Lower leg skin (tissue), 4 donors: Measurements from ENCODE around the gene TBC1D32. TPM values are rescaled to one million over a fixed set of nuclear protein-coding genes. Genes with fewer than 3 reads are reported as not detected.

Experiments
- DNase-seq, 2 donors: peaks; one replicate each; pipeline ENCODE4 v3.0.0-alpha.2; 2019; ENCODE audit warnings: low spot score in 2 of 2
- H3K4me3 ChIP-seq: fragments of 200-600 bp; sonication (generic); 2 replicates; pipeline ENCODE4 v1.5.1; 2017; ENCODE audit warnings: mild to moderate bottlenecking, low read depth; ENCODE audit not compliant: poor library complexity, severe bottlenecking
- POLR2A ChIP-seq, 2 donors: fragments of 450-650 bp; IDR thresholded peaks; one replicate each; pipeline ENCODE4 v1.6.1; 2016 to 2017; ENCODE audit warnings: antibody characterized with exemption in 2 of 2, mild to moderate bottlenecking in 1 of 2, moderate library complexity in 1 of 2
- WGBS, 2 donors: methylation state at CpG; one replicate each; pipeline ENCODE4 v1.1.5; 2018; 5-methylcytosine and 5-hydroxymethylcytosine counted together
- intact Hi-C: fragments of 100-400 bp; cut with DNase I; formaldehyde crosslinking; loops from one replicate; pipeline ENCODE4 v1.15.0; 2023; ENCODE audit warnings: low total_unique reads
- total RNA-seq, 4 donors: library from RNA; depleted of rRNA; stranded (reverse); fragments of >200 nt; gene quantifications; one replicate each; pipeline ENCODE4 v1.1.0, GENCODE V29; 2016
- TF ChIP-seq, protein P1 (sequence below), 3 donors: fragments of 450-650 bp; IDR thresholded peaks; one replicate each; pipeline ENCODE4 v1.5.1; 2016; ENCODE audit warnings: antibody characterized with exemption in 3 of 3, mild to moderate bottlenecking in 3 of 3, moderate library complexity in 2 of 3

Gene TBC1D32
- total RNA-seq, 4 donors from 2014 or later, result 5.2 to 8.6 (median 6.7) TPM

DNA sequence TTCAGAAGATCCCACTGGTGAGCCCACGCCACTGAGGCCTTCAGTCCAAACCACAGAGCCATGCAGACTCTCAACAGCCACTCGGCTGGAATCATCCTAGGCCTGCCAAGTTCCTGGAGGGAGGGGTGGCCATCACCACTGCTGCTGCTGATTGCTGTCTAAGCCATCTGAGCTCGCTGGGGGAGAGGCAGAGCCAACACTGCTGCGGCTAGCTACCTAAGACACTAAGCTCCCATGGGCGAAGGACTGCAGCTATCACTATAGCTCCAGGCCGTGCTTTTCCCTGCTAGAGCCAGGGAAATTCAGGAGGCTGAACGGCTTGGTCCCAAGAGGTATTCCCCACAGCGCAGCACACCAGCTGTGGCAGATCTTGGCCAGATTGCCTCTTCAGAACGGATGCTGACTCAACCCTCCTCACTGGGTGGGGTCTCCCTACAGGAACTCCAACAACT lies 73.6 kb downstream of the TBC1D32 start:
- intact Hi-C loops, result no loop called here
- 50 to 60% methylated on average over 8 to 9 of the region's 9 CpGs for WGBS, 2 donors

DNA sequence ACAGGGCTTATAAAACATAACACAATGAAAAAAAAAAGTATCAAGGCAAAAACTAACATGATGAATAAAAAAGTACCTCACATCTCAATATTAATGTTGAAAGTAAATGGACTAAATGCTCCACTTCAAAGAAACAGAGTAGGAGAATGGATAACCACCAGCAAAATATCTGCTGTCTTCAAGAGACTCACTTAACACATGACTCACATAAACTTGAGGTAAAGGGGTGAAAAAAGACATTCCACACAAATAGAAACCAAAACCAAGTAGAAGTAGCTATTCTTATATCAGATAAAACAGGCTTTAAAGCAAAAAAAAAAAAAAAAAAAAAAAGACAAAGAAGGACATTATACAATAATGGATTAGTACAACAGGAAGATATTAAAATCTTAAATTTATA lies 86.9 kb downstream of the TBC1D32 start:
- no peak overlapping the region for H3K4me3 ChIP-seq
- intact Hi-C loops, result no loop called here
- TF ChIP-seq, protein P1, sequence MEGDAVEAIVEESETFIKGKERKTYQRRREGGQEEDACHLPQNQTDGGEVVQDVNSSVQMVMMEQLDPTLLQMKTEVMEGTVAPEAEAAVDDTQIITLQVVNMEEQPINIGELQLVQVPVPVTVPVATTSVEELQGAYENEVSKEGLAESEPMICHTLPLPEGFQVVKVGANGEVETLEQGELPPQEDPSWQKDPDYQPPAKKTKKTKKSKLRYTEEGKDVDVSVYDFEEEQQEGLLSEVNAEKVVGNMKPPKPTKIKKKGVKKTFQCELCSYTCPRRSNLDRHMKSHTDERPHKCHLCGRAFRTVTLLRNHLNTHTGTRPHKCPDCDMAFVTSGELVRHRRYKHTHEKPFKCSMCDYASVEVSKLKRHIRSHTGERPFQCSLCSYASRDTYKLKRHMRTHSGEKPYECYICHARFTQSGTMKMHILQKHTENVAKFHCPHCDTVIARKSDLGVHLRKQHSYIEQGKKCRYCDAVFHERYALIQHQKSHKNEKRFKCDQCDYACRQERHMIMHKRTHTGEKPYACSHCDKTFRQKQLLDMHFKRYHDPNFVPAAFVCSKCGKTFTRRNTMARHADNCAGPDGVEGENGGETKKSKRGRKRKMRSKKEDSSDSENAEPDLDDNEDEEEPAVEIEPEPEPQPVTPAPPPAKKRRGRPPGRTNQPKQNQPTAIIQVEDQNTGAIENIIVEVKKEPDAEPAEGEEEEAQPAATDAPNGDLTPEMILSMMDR (IDR thresholded peaks at IDR 0.05), result no peak
- TF ChIP-seq POLR2A (IDR thresholded peaks at IDR 0.05), result no peak
- DNase-seq, result no peak

More for the DNA sequence above, 73.6 kb downstream of the TBC1D32 start:
- H3K4me3 ChIP-seq, result no peak overlapping the region
- no peak for DNase-seq
- no peak for TF ChIP-seq POLR2A (IDR thresholded peaks at IDR 0.05)
- TF ChIP-seq, protein P1 (IDR thresholded peaks at IDR 0.05), result no peak

DNA sequence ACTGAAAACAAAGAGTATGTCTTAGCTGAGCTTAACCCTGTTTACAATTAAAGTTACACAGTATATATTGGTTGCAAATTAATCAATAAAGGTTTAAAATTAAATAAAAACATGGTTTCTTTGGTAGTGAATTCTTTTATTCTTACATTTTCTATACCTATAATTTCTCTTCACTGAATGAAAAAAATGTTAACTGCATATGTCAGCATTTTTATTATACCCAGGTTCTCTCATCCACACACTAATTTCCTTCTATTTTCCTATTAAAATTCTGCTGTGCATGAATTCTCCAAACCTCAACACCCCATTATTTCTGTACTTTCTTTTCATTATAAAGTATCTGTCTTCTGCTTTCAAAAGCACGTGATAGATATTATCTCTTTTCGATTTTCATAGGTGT lies 91.9 kb downstream of the TBC1D32 start:
- intact Hi-C loops, result no loop called here
- 86 to 96% methylated on average over 2 of the region's 2 CpGs for WGBS, 2 donors

DNA sequence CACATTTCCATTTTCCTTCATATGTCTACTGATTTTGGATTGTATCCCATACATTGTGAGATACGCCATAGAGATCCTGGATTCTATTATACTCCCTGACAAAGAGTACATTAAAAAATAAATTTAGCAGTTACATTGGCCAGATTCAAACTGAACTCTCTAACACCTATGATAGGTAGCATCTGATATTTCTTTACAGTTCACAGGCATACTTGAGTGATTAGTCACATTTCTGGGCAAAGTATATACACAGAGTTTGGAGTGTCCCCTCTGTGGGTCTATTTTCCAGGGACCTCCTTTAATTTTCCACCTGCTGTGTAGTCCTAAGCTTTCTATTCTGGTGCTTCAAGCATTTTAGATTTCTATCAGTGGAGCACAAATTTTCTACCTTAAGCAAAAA lies 96.4 kb downstream of the TBC1D32 start:
- 100% methylated on average over 1 of the region's 1 CpG for WGBS, 2 donors
- intact Hi-C loops, result no loop called here
- DNase-seq, result no peak
- TF ChIP-seq POLR2A (IDR thresholded peaks at IDR 0.05), result no peak
- TF ChIP-seq, protein P1 (IDR thresholded peaks at IDR 0.05), result no peak
- no peak overlapping the region for H3K4me3 ChIP-seq

More for the DNA sequence above, 91.9 kb downstream of the TBC1D32 start:
- H3K4me3 ChIP-seq, result no peak overlapping the region
- no peak for DNase-seq
- TF ChIP-seq POLR2A (IDR thresholded peaks at IDR 0.05), result no peak
- TF ChIP-seq, protein P1 (IDR thresholded peaks at IDR 0.05), result no peak

DNA sequence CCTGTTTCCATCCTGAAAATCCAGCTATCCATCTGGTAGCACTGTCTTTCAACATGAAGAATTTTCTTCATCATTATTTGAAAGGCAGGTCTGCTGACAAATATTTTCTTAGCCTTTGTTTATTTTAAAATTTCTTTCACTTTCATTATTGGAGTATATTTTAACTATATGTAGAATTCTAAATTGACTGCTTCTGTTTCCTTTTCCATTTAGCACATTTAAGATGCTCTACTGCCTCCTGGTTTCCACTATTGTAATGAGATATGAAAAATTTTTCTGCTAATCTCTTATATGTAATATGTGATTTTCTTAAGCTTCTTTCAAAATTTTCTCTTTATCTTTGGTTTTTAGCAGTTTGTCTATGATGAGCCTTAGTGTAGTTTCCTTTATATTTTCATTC lies 97.3 kb downstream of the TBC1D32 start:
- TF ChIP-seq, protein P1 (IDR thresholded peaks at IDR 0.05), result no peak
- no peak for TF ChIP-seq POLR2A (IDR thresholded peaks at IDR 0.05)
- no peak for DNase-seq
- intact Hi-C loops, result no loop called here
- H3K4me3 ChIP-seq, result no peak overlapping the region

DNA sequence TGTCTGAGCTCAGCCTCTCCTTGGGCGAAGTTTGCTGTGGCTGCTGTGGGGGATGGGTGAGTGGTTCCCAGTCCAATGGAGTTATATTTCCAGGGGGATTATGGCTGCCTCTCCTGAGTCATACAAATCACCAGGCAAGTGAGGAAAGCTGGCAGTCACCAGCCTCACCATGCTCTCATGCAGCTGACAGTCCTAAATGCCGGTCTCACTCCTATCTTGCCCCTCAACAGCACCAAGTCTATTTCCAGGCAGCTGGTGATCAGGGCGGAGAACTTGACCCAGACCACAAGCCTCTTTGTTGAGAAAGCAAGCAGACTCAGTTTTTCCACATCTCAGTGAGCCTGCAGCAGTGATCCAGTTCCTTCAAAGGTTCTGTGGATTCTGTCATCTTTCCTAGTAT lies 98.9 kb downstream of the TBC1D32 start:
- DNase-seq, result no peak
- no peak for TF ChIP-seq POLR2A (IDR thresholded peaks at IDR 0.05)
- TF ChIP-seq, protein P1 (IDR thresholded peaks at IDR 0.05), result no peak
- 98 to 100% methylated on average over 3 of the region's 3 CpGs for WGBS, 2 donors
- H3K4me3 ChIP-seq, result no peak overlapping the region
- intact Hi-C loops, result no loop called here
